ENCODE results near the gene SOD2. TPM values are rescaled to one million over a fixed set of nuclear protein-coding genes. Genes with fewer than 3 reads are reported as not detected.

SOD2 gene
- total and polyA plus RNA-seq, 2 of the 13 experiments (the other 11 are each of a cell fraction or from before 2014, with no cell fraction given): 304 to 309 TPM

GRCh38 chr6:159691133-159691962 lies 1.7 kb downstream of the SOD2 start (continued):
- TF ChIP-seq ONECUT2 (CRISPR knock-in tag; IDR thresholded peaks at IDR 0.05): peak; percentile 44; the same call in 1 of the 2 replicates
- peak; percentile 22; the same call in 1 of the 2 replicates for TF ChIP-seq ZMYM4 (CRISPR knock-in tag; IDR thresholded peaks at IDR 0.05)
- TF ChIP-seq CEBPZ (IDR thresholded peaks at IDR 0.05; ENCODE audit: low read length): no peak
- peak; percentile 55; the same call in 1 of the 2 replicates for TF ChIP-seq TEF (CRISPR knock-in tag; IDR thresholded peaks at IDR 0.05)
- TF ChIP-seq ZNF121 (CRISPR knock-in tag; IDR thresholded peaks at IDR 0.05): no peak
- no peak; the same call in 1 of the 2 replicates for TF ChIP-seq REPIN1 (CRISPR knock-in tag; IDR thresholded peaks at IDR 0.05; ENCODE audit: borderline replicate concordance, low read depth)
- TF ChIP-seq PCBP2 (optimal IDR thresholded peaks at IDR 0.05; ENCODE audit: low read depth, low read length, poor library complexity, severe bottlenecking): no peak
- no peak for TF ChIP-seq ATF5 (CRISPR knock-in tag; IDR thresholded peaks at IDR 0.05; ENCODE audit: low read depth)
- 0 out of 2 replicates have a peak, but pooled peaks have one; percentile 65 for TF ChIP-seq ZNF670 (CRISPR knock-in tag; IDR thresholded peaks at IDR 0.05; ENCODE audit: borderline replicate concordance)
- peak; percentile 78 for TF ChIP-seq FOXA3 (CRISPR knock-in tag; IDR thresholded peaks at IDR 0.05)
- no peak for TF ChIP-seq NFATC3 (CRISPR knock-in tag; IDR thresholded peaks at IDR 0.05)
- no peak for TF ChIP-seq SP1 (IDR thresholded peaks at IDR 0.05)
- no peak for TF ChIP-seq SP1 (CRISPR knock-in tag; IDR thresholded peaks at IDR 0.05)
- TF ChIP-seq ELF3 (CRISPR knock-in tag; IDR thresholded peaks at IDR 0.05): peak; percentile 99
- TF ChIP-seq ZNF367 (CRISPR knock-in tag; IDR thresholded peaks at IDR 0.05; ENCODE audit: borderline replicate concordance): no peak
- TF ChIP-seq SMAD3 (CRISPR knock-in tag; IDR thresholded peaks at IDR 0.05): peak; percentile 61; the same call in 1 of the 2 replicates
- TF ChIP-seq SP4 (CRISPR knock-in tag; IDR thresholded peaks at IDR 0.05): no peak
- TF ChIP-seq POLR2G (IDR thresholded peaks at IDR 0.05; ENCODE audit: low read depth, low read length): no peak
- TF ChIP-seq TBX3 (IDR thresholded peaks at IDR 0.05; ENCODE audit: borderline replicate concordance): no peak
- TF ChIP-seq STAT5B (CRISPR knock-in tag; IDR thresholded peaks at IDR 0.05): no peak
- no peak for TF ChIP-seq NFYB (CRISPR knock-in tag; IDR thresholded peaks at IDR 0.05)
- TF ChIP-seq MIER3 (CRISPR knock-in tag; IDR thresholded peaks at IDR 0.05; ENCODE audit: borderline replicate concordance): peak; percentile 75; the same call in 1 of the 2 replicates
- TF ChIP-seq ZNF430 (CRISPR knock-in tag; IDR thresholded peaks at IDR 0.05): no peak
- TF ChIP-seq, protein P1, sequence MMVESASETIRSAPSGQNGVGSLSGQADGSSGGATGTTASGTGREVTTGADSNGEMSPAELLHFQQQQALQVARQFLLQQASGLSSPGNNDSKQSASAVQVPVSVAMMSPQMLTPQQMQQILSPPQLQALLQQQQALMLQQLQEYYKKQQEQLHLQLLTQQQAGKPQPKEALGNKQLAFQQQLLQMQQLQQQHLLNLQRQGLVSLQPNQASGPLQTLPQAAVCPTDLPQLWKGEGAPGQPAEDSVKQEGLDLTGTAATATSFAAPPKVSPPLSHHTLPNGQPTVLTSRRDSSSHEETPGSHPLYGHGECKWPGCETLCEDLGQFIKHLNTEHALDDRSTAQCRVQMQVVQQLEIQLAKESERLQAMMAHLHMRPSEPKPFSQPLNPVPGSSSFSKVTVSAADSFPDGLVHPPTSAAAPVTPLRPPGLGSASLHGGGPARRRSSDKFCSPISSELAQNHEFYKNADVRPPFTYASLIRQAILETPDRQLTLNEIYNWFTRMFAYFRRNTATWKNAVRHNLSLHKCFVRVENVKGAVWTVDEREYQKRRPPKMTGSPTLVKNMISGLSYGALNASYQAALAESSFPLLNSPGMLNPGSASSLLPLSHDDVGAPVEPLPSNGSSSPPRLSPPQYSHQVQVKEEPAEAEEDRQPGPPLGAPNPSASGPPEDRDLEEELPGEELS (CRISPR knock-in tag; IDR thresholded peaks at IDR 0.05): peak; percentile 81
- TF ChIP-seq ZNF629 (CRISPR knock-in tag; conservative IDR thresholded peaks at IDR 0.05): 0 out of 2 replicates have a peak, but pooled peaks have one; percentile 4
